Motor neuron (in vitro differentiated cells): ENCODE results near the gene CFDP1. TPM values are rescaled to one million over a fixed set of nuclear protein-coding genes. Genes with fewer than 3 reads are reported as not detected.

Experiments
- ATAC-seq, 8 experiments: fragments of 200-7000 bp; cut with Tn5 transposase; replicated peaks in 6 of 8; 2 replicates each; pipeline ENCODE4 v1.8.0; 2021; ENCODE audit warnings: mild to moderate bottlenecking in 8 of 8, moderate library complexity in 8 of 8
- H3K27ac ChIP-seq, 2 donors: fragments of 250-450 bp; sonication (Bioruptor Pico); 2 replicates each; pipeline ENCODE4 v1.9.0; 2021; ENCODE audit warnings: antibody characterized with exemption in 2 of 2, mild to moderate bottlenecking in 2 of 2, moderate library complexity in 1 of 2
- H3K4me1 ChIP-seq, 2 donors: fragments of 250-450 bp; sonication (Bioruptor Pico); replicated peaks in 1 of 2; 2 replicates each; pipeline ENCODE4 v1.6.1; 2021; ENCODE audit warnings: antibody characterized with exemption in 2 of 2, mild to moderate bottlenecking in 2 of 2, moderate library complexity in 1 of 2
- H3K4me3 ChIP-seq, 5 donors: fragments of 250-450 bp; sonication (Bioruptor Pico); 2 replicates each; pipeline ENCODE4 v1.9.0; 2021; ENCODE audit warnings: antibody characterized with exemption in 5 of 5, mild to moderate bottlenecking in 5 of 5, moderate library complexity in 4 of 5
- WGBS, 10 experiments: fragments of 450-650 bp; shearing (Covaris generic); methylation state at CpG; one replicate each; pipeline ENCODE4 v1.0.0; 2022; 5-methylcytosine and 5-hydroxymethylcytosine counted together
- in situ Hi-C, 9 experiments: fragments of 400-800 bp; cut with MboI; loops; one replicate each; pipeline ENCODE4 v1.15.0; 2021; ENCODE audit warnings: low sequenced_read_pairs in 9 of 9, low pct_unique_long_range_greater_than_20kb in 2 of 9; ENCODE audit not compliant: unreplicated experiment in 9 of 9
- total RNA-seq, 8 experiments: library from RNA; unstranded; fragments of 300-600 nt; gene quantifications; 2 replicates each; pipeline versions ENCODE4 v1.2.3 to v1.2.4, GENCODE V29; 2022

Gene CFDP1
- total RNA-seq, 8 experiments from 2014 or later = 43.5 to 130 (median 107) TPM

DNA sequence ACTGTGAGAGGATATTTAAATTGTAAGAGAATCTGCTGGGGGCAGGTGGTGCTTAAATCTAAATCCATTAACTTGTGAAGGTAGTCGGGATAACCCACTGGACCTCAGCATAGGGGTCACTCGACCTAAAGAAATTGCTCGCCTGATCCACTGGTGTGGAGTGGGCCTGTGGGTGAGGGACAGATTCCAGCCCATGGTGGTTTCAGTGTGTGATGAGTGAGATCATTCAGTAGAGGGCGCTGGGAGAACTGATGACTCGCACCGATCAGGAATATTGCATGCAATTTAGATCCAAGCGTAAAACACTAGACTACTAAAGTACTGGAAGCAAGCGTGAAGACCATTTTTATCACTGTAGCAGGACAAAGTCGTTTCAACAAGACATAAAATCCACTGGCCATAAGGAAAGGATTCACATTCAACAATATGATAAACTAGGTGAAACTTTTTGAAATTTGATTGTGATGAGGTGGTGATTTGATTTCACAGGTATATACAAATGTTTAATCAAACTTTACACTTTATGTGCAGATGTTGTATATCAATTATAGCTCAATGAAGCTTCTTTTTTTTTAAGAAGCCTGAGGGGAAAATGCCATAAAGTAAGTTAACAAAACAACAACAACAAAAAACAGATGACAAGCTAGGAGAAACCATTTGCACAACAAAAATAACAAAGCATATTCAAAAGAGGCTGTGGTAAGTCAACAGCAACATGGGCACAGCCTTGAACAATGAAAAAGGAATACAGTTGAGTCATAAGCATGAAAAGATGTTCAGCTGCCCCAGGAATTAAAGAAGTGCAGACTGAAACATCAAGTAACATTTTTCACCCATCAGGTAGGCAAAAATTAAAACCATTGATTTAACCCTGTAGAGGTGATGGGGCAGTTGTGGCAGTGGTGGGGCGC lies 38.7 kb upstream of the CFDP1 start:
- 0 to 33% (median 8%) methylated on average over 2 to 8 of the region's 10 CpGs for WGBS, 10 experiments
- H3K4me3 ChIP-seq = no peak overlapping the region
- no peaks in the 10 kb centered on the region for H3K4me1 ChIP-seq
- H3K27ac ChIP-seq = no peak overlapping the region
- peak; percentile 91 to 100 (median 99) for ATAC-seq
- in situ Hi-C loops = loop anchor here in 2 of 9 experiments (25.0 kb wide), 2 partner anchors 140 to 290 kb away; partner anchors contain the start of gene ADAT1 (in 1 of the 2)

DNA sequence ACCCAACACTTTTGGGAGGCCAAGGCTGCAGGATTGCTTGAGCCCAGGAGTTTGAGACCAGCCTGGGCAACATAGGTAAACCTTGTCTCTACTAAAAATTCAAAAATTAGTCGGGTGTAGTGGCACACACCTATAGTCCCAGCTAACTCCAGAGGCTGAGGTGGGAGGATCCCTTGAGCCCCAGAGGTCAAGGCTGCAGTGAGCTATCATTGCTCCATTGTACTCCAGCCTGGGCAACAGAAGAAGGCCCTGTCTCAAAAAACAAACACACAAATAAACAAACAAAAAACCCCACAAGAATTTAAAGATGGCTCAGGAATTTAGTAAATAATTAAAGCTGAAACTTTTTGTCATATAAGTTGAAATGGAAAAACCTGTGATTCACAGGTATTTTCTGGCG lies 33.5 kb upstream of the CFDP1 start:
- 17 to 100% (median 75%) methylated on average over 1 to 2 of the region's 2 CpGs for WGBS, 10 experiments
- Histone ChIP-seq H3K4me3 (no peak overlapping the region), H3K27ac (no peak overlapping the region), H3K4me1 (peaks cover 6 to 7% of the 10 kb centered on the region in 2 donors)
- in situ Hi-C loops = loop anchor here in 2 of 9 experiments (25.0 kb wide), 2 partner anchors 146 to 296 kb away; partner anchors contain the start of gene ADAT1 (in 1 of the 2)
- no peak for ATAC-seq

GRCh38 chr16:75464122-75464918 lies 31.0 kb upstream of the CFDP1 start, which contains the start of gene TMEM170A:
TMEM170A (minus strand) TSS chr16:75464689; CDS start chr16:75464600, 89 bp downstream.
- Histone ChIP-seq H3K4me1 (peaks cover 7 to 13% of the 10 kb centered on the region in 2 donors), H3K27ac (peak within 1 kb of the TSS; percentile 80 to 89), H3K4me3 (peak within 1 kb of the TSS; percentile 56 to 92 (median 79))
- 0% methylated on average over 3 to 14 of the region's 89 CpGs; no CpG with 5 or more reads in 7 of the 10 experiments for WGBS, 10 experiments
- peak; percentile 91 to 97 (median 95) for ATAC-seq
- in situ Hi-C loops = loop anchor here in 2 of 9 experiments (25.0 kb wide), 2 partner anchors 148 to 298 kb away; partner anchors contain the start of gene ADAT1 (in 1 of the 2)

- in situ Hi-C loops = loop anchor here in 2 of 9 experiments (25.0 kb wide), 2 partner anchors 149 to 299 kb away; partner anchors contain the start of gene ADAT1 (in 1 of the 2)
- Histone ChIP-seq H3K4me3 (peak overlapping the region; percentile 56 to 92 (median 79)), H3K4me1 (peaks cover 7 to 13% of the 10 kb centered on the region in 2 donors), H3K27ac (peak overlapping the region; percentile 80 to 89)
- WGBS, 10 experiments = 0% methylated on average over 3 to 10 of the region's 39 CpGs; no CpG with 5 or more reads in 8 of the 10 experiments
- peak; percentile 12 to 25 (median 20) for ATAC-seq
Measured at GRCh38 chr16:75463389-75464121, 30.3 kb upstream of the CFDP1 start.

DNA sequence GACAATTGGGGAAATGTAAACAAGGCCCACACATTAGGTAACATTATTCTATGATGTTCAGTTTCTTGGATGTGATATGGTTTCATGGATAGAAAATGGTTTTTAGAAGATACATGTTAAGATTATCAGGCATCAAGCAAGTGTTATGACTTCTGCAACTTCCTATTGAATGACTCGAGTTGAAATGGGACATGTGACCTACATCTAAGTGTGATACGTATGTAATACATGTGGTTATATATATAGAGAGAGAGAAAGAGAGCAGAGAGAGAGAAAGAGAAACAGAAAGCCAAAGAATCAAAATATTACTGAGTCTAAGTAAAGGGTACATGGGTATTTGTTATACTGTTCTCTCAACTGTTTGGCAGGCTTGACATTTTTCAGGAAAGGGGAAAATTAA lies 29.5 kb upstream of the CFDP1 start:
- H3K27ac ChIP-seq = no peak overlapping the region
- in situ Hi-C loops = loop anchor here in 2 of 9 experiments (25.0 kb wide), 2 partner anchors 149 to 299 kb away; partner anchors contain the start of gene ADAT1 (in 1 of the 2)
- peak overlapping the region; percentile 56 to 92 (median 79) for H3K4me3 ChIP-seq
- H3K4me1 ChIP-seq = peaks cover 7 to 13% of the 10 kb centered on the region in 2 donors
- 4 to 88% (median 42%) methylated on average over 2 of the region's 2 CpGs; no CpG with 5 or more reads in 1 of the 10 experiments for WGBS, 10 experiments
- ATAC-seq = no peak

DNA sequence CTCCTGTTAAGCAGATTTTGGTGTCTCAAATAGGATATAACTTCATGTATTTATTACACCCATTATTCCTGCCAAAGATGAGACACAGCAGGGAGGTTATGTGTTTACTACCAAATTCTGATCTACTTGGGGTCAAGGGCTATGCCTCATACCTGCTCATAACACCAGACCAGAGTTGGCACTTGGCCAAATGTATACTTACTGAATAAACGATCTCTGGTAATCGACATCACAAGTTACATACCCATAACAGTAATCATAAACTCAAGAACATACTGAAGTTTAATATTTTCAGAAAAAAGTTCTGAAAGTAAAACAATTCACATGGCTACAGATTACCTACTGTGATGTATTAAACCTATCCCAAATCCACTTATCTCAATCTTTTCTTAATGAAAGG lies 28.3 kb upstream of the CFDP1 start:
- WGBS, 10 experiments = 83 to 100% (median 94%) methylated on average over 1 to 2 of the region's 2 CpGs; no CpG with 5 or more reads in 5 of the 10 experiments
- Histone ChIP-seq H3K27ac (no peak overlapping the region), H3K4me1 (peaks cover 7 to 13% of the 10 kb centered on the region in 2 donors), H3K4me3 (no peak overlapping the region)
- no peak for ATAC-seq
- in situ Hi-C loops = loop anchor here in 2 of 9 experiments (25.0 kb wide), 2 partner anchors 151 to 301 kb away; partner anchors contain the start of gene ADAT1 (in 1 of the 2)

DNA sequence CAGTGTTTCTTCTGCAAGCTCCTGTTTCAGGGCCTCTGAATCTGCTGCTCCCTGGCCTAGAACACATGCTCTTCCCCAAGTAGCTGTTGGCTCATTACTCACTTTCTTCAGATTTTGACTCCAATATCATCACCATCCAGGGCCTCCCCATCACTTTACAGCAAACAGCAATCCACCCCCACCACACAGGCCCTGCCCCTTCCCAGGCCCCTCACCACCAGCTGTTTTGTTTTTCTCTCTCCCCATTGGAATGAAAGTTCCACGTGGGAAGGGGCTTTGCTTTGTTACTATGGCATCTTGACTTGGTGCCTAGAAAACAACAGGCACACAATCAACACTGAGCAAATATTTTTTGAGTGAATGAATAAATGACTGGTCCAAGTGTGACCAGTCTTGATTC lies 27.1 kb upstream of the CFDP1 start:
- H3K4me3 ChIP-seq = no peak overlapping the region
- ATAC-seq = no peak
- H3K4me1 ChIP-seq = peaks cover 11 to 19% of the 10 kb centered on the region in 2 donors
- in situ Hi-C loops = loop anchor here in 2 of 9 experiments (25.0 kb wide), 2 partner anchors 152 to 302 kb away; partner anchors contain the start of gene ADAT1 (in 1 of the 2)
- 20% methylated on average over 1 of the region's 1 CpG; no CpG with 5 or more reads in 9 of the 10 experiments for WGBS, 10 experiments
- peak overlapping the region in 1 of 2 donors; percentile 9 for H3K27ac ChIP-seq

DNA sequence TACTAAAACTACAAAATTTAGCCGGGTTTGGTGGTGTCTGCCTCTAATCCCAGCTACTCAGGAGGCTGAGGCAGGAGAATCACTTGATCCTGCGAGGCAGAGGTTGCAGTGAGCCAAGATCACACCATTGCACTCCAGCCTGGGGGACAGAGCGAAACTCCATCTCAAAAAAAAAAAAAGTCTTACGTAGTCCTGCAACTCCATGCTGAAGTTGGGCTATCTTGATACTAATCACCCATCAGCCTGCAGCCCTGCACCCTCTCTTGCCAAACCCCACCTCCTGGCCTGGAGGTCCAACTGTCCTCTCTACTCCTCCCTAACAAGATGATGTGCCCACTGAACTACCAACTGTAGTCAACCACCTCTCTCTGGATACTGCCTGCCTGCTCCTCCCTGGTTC lies 26.4 kb upstream of the CFDP1 start:
- peaks cover 11 to 22% of the 10 kb centered on the region in 2 donors for H3K4me1 ChIP-seq
- WGBS, 10 experiments = 80 to 100% (median 100%) methylated on average over 1 to 3 of the region's 4 CpGs; no CpG with 5 or more reads in 4 of the 10 experiments
- no peak overlapping the region for H3K4me3 ChIP-seq
- no peak overlapping the region for H3K27ac ChIP-seq
- in situ Hi-C loops = loop anchor here in 2 of 9 experiments (25.0 kb wide), 2 partner anchors 153 to 303 kb away; partner anchors contain the start of gene ADAT1 (in 1 of the 2)
- ATAC-seq = no peak

DNA sequence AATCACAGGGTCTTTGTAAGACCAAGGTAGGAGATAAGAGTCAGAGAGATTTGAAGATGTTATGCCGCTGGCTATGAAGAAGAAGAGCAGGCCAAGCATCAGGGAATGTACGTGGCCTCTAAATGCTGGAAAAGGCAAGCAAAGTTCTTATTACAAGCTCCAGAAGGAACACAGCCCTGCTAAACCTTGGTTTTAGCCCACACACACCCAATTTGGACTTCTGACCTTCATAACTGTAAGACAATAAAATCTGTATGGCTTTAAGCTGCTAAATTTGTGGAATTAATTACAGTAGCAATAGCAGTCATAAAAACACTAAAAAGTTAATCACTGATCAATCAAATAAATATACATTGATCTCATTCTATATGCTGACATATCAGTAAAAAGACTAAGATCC lies 25.1 kb upstream of the CFDP1 start:
- no peak overlapping the region for H3K27ac ChIP-seq
- ATAC-seq = no peak
- in situ Hi-C loops = loop anchor here in 2 of 9 experiments (25.0 kb wide), 2 partner anchors 154 to 304 kb away; partner anchors contain the start of gene ADAT1 (in 1 of the 2)
- no peak overlapping the region for H3K4me3 ChIP-seq
- H3K4me1 ChIP-seq = peaks cover 11 to 23% of the 10 kb centered on the region in 2 donors
- 77 to 100% (median 93%) methylated on average over 2 of the region's 2 CpGs; no CpG with 5 or more reads in 3 of the 10 experiments for whole genome bisulfite sequencing, 10 experiments

- ATAC-seq = no peak
- 83 to 100% (median 98%) methylated on average over 1 to 4 of the region's 4 CpGs; no CpG with 5 or more reads in 1 of the 10 experiments for WGBS, 10 experiments
- no peak overlapping the region for H3K27ac ChIP-seq
- in situ Hi-C loops = loop anchor here in 2 of 9 experiments (25.0 kb wide), 2 partner anchors 154 to 304 kb away; partner anchors contain the start of gene ADAT1 (in 1 of the 2)
- no peak overlapping the region for H3K4me3 ChIP-seq
- peaks cover 10 to 22% of the 10 kb centered on the region in 2 donors for H3K4me1 ChIP-seq
Measured at GRCh38 chr16:75458029-75458428, 24.7 kb upstream of the CFDP1 start.

- 80 to 100% (median 100%) methylated on average over 1 to 5 of the region's 5 CpGs; no CpG with 5 or more reads in 2 of the 10 experiments for WGBS, 10 experiments
- no peak overlapping the region for H3K27ac ChIP-seq
- no peak for ATAC-seq
- in situ Hi-C loops = loop anchor here in 2 of 9 experiments (25.0 kb wide), 2 partner anchors 155 to 305 kb away; partner anchors contain the start of gene ADAT1 (in 1 of the 2)
- no peak overlapping the region for H3K4me3 ChIP-seq
- H3K4me1 ChIP-seq = peaks cover 5 to 18% of the 10 kb centered on the region in 2 donors
Measured at GRCh38 chr16:75457485-75458021, 24.2 kb upstream of the CFDP1 start.
